Activated naive CD4-positive, alpha-beta T cell treated with anti-CD3 and anti-CD28 coated beads, Interleukin-2, amount 50 U/mL, for 24 hours (primary cell): ENCODE data around the gene COPS9.

Experiments
- H3K27ac Mint-ChIP-seq: one replicate; pipeline ENCODE4 v1.8.0; 2021; ENCODE audit warnings: mild to moderate bottlenecking, mixed read lengths
- H3K27me3 Mint-ChIP-seq: one replicate; pipeline ENCODE4 v1.8.0; 2021; ENCODE audit warnings: mixed read lengths
- H3K36me3 Mint-ChIP-seq: one replicate; pipeline ENCODE4 v1.8.0; 2021; ENCODE audit warnings: mixed read lengths
- H3K4me1 Mint-ChIP-seq: one replicate; pipeline ENCODE4 v1.8.0; 2021; ENCODE audit warnings: mixed read lengths
- H3K4me3 Mint-ChIP-seq: one replicate; pipeline ENCODE4 v1.8.0; 2021; ENCODE audit warnings: mild to moderate bottlenecking, mixed read lengths
- H3K9me3 Mint-ChIP-seq: one replicate; pipeline ENCODE4 v1.8.0; 2021; ENCODE audit warnings: mixed read lengths

Gene COPS9

GRCh38 chr2:240136013-240136670 is at the start of gene COPS9:
TSS of gene COPS9 (minus strand) at chr2:240136305. CDS start at chr2:240136284, 21 bp downstream.
- Mint-ChIP-seq H3K4me1 (peaks cover 26% of the 10 kb centered on the region), H3K27ac (peak within 1 kb of the TSS; percentile 89), H3K9me3 (no peaks in the 10 kb centered on the region), H3K4me3 (peak within 1 kb of the TSS; percentile 94), H3K27me3 (no peaks in the 10 kb centered on the region), H3K36me3 (peaks cover 3% of the 10 kb centered on the region)

- Mint-ChIP-seq H3K36me3 (no peaks in the 10 kb centered on the region), H3K4me3 (no peak overlapping the region), H3K27me3 (peaks cover 12% of the 10 kb centered on the region), H3K9me3 (peaks cover 14% of the 10 kb centered on the region), H3K27ac (no peak overlapping the region), H3K4me1 (no peaks in the 10 kb centered on the region)
These were observed 48.6 kb upstream of the COPS9 start for GRCh38 chr2:240184656-240185055.

- Mint-ChIP-seq H3K27me3 (peaks cover 12% of the 10 kb centered on the region), H3K4me1 (no peaks in the 10 kb centered on the region), H3K36me3 (no peaks in the 10 kb centered on the region), H3K9me3 (peaks cover 14% of the 10 kb centered on the region), H3K27ac (no peak overlapping the region), H3K4me3 (no peak overlapping the region)
These were observed 47.9 kb upstream of the COPS9 start for GRCh38 chr2:240183875-240184590.

GRCh38 chr2:240183006-240183874 is 47.1 kb upstream of the COPS9 start:
- H3K9me3 Mint-ChIP-seq, result peaks cover 8% of the 10 kb centered on the region
- H3K27ac Mint-ChIP-seq, result no peak overlapping the region
- no peaks in the 10 kb centered on the region for H3K4me1 Mint-ChIP-seq
- H3K4me3 Mint-ChIP-seq, result no peak overlapping the region
- peaks cover 11% of the 10 kb centered on the region for H3K27me3 Mint-ChIP-seq
- H3K36me3 Mint-ChIP-seq, result no peaks in the 10 kb centered on the region

GRCh38 chr2:240182476-240182875 is 46.4 kb upstream of the COPS9 start:
- Mint-ChIP-seq H3K36me3 (no peaks in the 10 kb centered on the region), H3K4me3 (no peak overlapping the region), H3K27me3 (peaks cover 12% of the 10 kb centered on the region), H3K4me1 (no peaks in the 10 kb centered on the region), H3K27ac (no peak overlapping the region), H3K9me3 (peaks cover under 1% of the 10 kb centered on the region)

GRCh38 chr2:240182001-240182400 is 45.9 kb upstream of the COPS9 start:
- Mint-ChIP-seq H3K4me3 (no peak overlapping the region), H3K27me3 (peaks cover 14% of the 10 kb centered on the region)

GRCh38 chr2:240179941-240180666 is 44.0 kb upstream of the COPS9 start:
- Mint-ChIP-seq H3K4me3 (no peak overlapping the region), H3K9me3 (no peaks in the 10 kb centered on the region), H3K36me3 (no peaks in the 10 kb centered on the region), H3K27me3 (peaks cover 14% of the 10 kb centered on the region), H3K27ac (no peak overlapping the region), H3K4me1 (no peaks in the 10 kb centered on the region)

More at GRCh38 chr2:240182001-240182400, 45.9 kb upstream of the COPS9 start:
- no peaks in the 10 kb centered on the region for H3K4me1 Mint-ChIP-seq
- H3K36me3 Mint-ChIP-seq, result no peaks in the 10 kb centered on the region
- H3K27ac Mint-ChIP-seq, result no peak overlapping the region
- H3K9me3 Mint-ChIP-seq, result no peaks in the 10 kb centered on the region

- Mint-ChIP-seq H3K4me3 (no peak overlapping the region), H3K4me1 (no peaks in the 10 kb centered on the region), H3K9me3 (no peaks in the 10 kb centered on the region), H3K27me3 (peaks cover 13% of the 10 kb centered on the region), H3K27ac (no peak overlapping the region), H3K36me3 (no peaks in the 10 kb centered on the region)
These were observed 43.2 kb upstream of the COPS9 start for GRCh38 chr2:240179186-240179815.

- no peak overlapping the region for H3K27ac Mint-ChIP-seq
- H3K4me3 Mint-ChIP-seq, result no peak overlapping the region
- peaks cover 12% of the 10 kb centered on the region for H3K27me3 Mint-ChIP-seq
- no peaks in the 10 kb centered on the region for H3K9me3 Mint-ChIP-seq
- H3K36me3 Mint-ChIP-seq, result no peaks in the 10 kb centered on the region
- H3K4me1 Mint-ChIP-seq, result no peaks in the 10 kb centered on the region
These were observed 42.5 kb upstream of the COPS9 start for GRCh38 chr2:240178564-240178963.

- Mint-ChIP-seq H3K27ac (no peak overlapping the region), H3K36me3 (no peaks in the 10 kb centered on the region), H3K4me1 (no peaks in the 10 kb centered on the region)
These were observed 38.4 kb upstream of the COPS9 start for GRCh38 chr2:240174496-240174895.

GRCh38 chr2:240172071-240172895 is 36.2 kb upstream of the COPS9 start:
- Mint-ChIP-seq H3K4me1 (no peaks in the 10 kb centered on the region), H3K36me3 (no peaks in the 10 kb centered on the region), H3K27me3 (peaks cover 7% of the 10 kb centered on the region), H3K4me3 (no peak overlapping the region), H3K9me3 (no peaks in the 10 kb centered on the region), H3K27ac (no peak overlapping the region)

More at GRCh38 chr2:240174496-240174895, 38.4 kb upstream of the COPS9 start:
- Mint-ChIP-seq H3K27me3 (peaks cover 9% of the 10 kb centered on the region), H3K4me3 (no peak overlapping the region), H3K9me3 (no peaks in the 10 kb centered on the region)

GRCh38 chr2:240170883-240171282 is 34.8 kb upstream of the COPS9 start:
- Mint-ChIP-seq H3K27ac (no peak overlapping the region), H3K36me3 (no peaks in the 10 kb centered on the region), H3K9me3 (no peaks in the 10 kb centered on the region), H3K27me3 (peaks cover 3% of the 10 kb centered on the region), H3K4me3 (no peak overlapping the region), H3K4me1 (no peaks in the 10 kb centered on the region)

GRCh38 chr2:240170354-240170735 is 34.2 kb upstream of the COPS9 start:
- no peak overlapping the region for H3K27ac Mint-ChIP-seq
- H3K4me1 Mint-ChIP-seq, result no peaks in the 10 kb centered on the region
- peaks cover 2% of the 10 kb centered on the region for H3K27me3 Mint-ChIP-seq
- H3K36me3 Mint-ChIP-seq, result no peaks in the 10 kb centered on the region
- H3K9me3 Mint-ChIP-seq, result no peaks in the 10 kb centered on the region
- no peak overlapping the region for H3K4me3 Mint-ChIP-seq
